ENCODE measurements around the gene KRT33A.

KRT33A gene

DNA sequence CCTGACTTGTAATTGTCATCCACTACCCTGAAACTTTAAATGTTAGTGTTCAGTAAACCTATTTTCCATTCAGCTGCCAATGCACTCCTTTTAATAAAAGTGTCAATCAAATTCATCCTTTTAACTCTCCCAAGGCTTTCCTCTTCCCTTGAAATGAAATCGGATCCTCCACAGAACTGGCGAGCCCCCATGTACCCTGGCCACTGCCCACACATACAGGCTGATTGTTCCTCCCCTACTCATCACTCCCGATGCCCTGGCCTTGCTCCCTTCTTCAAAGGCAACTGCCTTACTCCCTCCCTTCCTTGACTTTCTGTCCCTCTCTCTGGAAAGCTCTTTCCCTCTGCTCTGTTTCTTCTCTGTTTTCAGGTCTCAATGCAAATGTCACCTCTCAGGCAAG lies 7.6 kb downstream of the KRT33A start:
- ATAC-seq (ENCODE audit: insufficient read depth, low read depth) (no peak), DNase-seq (no peak)
- Histone ChIP-seq H3K9me3 (ENCODE audit: insufficient read depth, low read length, severe bottlenecking) (no peaks in the 10 kb centered on the region), H3K79me2 (ENCODE audit: insufficient read depth, low read length) (no peaks in the 10 kb centered on the region), H3K4me2 (ENCODE audit: insufficient read depth, low read length) (no peak overlapping the region), H4K20me1 (ENCODE audit: insufficient read depth, low read length) (no peaks in the 10 kb centered on the region), H3K4me3 (ENCODE audit: low read depth in 1 of 2, low read length in 2 of 2) (no peak overlapping the region), H3K27me3 (ENCODE audit: insufficient read depth, low read length, poor library complexity) (no peaks in the 10 kb centered on the region), H3K9ac (ENCODE audit: low read depth, low read length) (no peak overlapping the region), H2AFZ (ENCODE audit: low read depth, low read length) (no peak overlapping the region), H3K36me3 (ENCODE audit: insufficient read depth, low read length) (no peaks in the 10 kb centered on the region), H3K27ac (ENCODE audit: low read length) (no peak overlapping the region), H3K4me1 (ENCODE audit: insufficient read depth, low read length) (no peaks in the 10 kb centered on the region)
- TF ChIP-seq, protein P1, sequence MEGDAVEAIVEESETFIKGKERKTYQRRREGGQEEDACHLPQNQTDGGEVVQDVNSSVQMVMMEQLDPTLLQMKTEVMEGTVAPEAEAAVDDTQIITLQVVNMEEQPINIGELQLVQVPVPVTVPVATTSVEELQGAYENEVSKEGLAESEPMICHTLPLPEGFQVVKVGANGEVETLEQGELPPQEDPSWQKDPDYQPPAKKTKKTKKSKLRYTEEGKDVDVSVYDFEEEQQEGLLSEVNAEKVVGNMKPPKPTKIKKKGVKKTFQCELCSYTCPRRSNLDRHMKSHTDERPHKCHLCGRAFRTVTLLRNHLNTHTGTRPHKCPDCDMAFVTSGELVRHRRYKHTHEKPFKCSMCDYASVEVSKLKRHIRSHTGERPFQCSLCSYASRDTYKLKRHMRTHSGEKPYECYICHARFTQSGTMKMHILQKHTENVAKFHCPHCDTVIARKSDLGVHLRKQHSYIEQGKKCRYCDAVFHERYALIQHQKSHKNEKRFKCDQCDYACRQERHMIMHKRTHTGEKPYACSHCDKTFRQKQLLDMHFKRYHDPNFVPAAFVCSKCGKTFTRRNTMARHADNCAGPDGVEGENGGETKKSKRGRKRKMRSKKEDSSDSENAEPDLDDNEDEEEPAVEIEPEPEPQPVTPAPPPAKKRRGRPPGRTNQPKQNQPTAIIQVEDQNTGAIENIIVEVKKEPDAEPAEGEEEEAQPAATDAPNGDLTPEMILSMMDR (IDR thresholded peaks at IDR 0.05; ENCODE audit: borderline replicate concordance, extremely low read depth, low read length, poor library complexity, severe bottlenecking): no peak
- no peak for TF ChIP-seq EZH2 (IDR thresholded peaks at IDR 0.05; ENCODE audit: borderline replicate concordance, low read depth, low read length, severe bottlenecking)

DNA sequence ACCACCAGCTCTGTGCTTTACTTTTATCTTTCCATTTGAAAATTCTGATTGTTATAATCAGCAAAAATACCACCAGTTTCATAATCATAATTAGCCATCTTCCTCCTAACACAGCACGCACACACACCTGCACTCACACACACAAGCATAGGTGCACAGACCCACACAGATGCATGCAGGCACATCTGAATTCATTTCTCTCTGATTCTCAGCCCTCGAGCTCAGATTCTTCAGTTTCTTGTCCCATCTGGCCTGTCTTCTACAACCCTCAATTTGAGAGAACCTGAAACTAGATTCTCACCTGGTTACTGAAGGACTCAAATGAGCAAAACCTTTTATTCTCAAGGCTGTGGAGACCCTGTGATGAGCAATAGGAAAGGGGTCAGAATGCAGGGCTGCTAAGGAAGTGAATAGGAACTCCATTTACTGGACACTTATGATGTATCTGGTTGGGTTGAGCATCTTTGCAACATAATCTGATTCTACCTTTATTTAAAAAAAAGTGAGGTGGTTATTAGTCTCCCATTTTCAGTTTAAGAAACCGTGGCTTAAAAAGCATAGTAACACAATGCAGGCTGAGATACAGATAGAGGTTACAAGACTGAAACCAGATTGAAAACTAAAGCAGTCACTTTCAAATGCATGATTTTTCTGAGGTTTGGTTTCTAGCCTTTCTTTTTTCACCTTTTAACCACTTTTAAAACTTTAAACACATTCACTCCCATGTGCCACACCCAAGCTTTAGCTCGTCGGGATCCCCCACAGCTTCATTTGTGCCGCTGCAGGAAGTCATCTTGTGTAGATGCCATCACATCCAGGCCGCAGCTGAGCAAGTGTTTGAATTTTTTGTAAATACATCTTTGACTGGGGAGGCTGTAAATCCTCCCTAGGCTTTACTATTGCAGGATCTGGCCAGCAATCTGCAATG lies 9.4 kb downstream of the KRT33A start:
- Histone ChIP-seq H3K27ac (ENCODE audit: low read length) (no peak overlapping the region), H3K4me2 (ENCODE audit: insufficient read depth, low read length) (no peak overlapping the region), H4K20me1 (ENCODE audit: insufficient read depth, low read length) (no peaks in the 10 kb centered on the region), H3K9ac (ENCODE audit: low read depth, low read length) (no peak overlapping the region), H3K36me3 (ENCODE audit: insufficient read depth, low read length) (no peaks in the 10 kb centered on the region), H3K4me3 (ENCODE audit: low read depth in 1 of 2, low read length in 2 of 2) (no peak overlapping the region), H2AFZ (ENCODE audit: low read depth, low read length) (no peak overlapping the region), H3K79me2 (ENCODE audit: insufficient read depth, low read length) (no peaks in the 10 kb centered on the region), H3K9me3 (ENCODE audit: insufficient read depth, low read length, severe bottlenecking) (no peaks in the 10 kb centered on the region), H3K27me3 (ENCODE audit: insufficient read depth, low read length, poor library complexity) (peaks cover 3% of the 10 kb centered on the region), H3K4me1 (ENCODE audit: insufficient read depth, low read length) (no peaks in the 10 kb centered on the region)
- ATAC-seq (ENCODE audit: insufficient read depth, low read depth) (no peak), DNase-seq (no peak)
- no peak for TF ChIP-seq EZH2 (IDR thresholded peaks at IDR 0.05; ENCODE audit: borderline replicate concordance, low read depth, low read length, severe bottlenecking)
- TF ChIP-seq, protein P1 (IDR thresholded peaks at IDR 0.05; ENCODE audit: borderline replicate concordance, extremely low read depth, low read length, poor library complexity, severe bottlenecking): no peak

DNA sequence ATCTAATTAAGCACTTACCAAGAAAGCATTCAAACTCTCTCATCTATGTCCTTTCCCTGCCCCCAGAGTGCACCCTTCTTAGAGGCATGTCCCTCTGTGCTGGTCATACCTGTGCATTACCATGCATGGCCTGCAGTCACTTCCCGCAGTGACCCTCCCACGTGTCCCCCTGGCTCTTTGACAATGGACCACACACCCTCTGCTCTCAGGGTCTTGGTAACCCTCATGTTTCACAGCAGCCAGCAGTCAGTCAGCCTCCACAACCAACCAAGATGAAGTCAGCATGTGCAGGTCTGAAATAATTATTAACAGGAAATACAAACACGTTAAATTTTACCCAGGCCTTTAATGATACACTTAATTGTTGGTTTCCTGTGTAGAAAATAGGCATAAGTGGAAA lies 10.1 kb downstream of the KRT33A start:
- Histone ChIP-seq H2AFZ (ENCODE audit: low read depth, low read length) (no peak overlapping the region), H4K20me1 (ENCODE audit: insufficient read depth, low read length) (no peaks in the 10 kb centered on the region), H3K9me3 (ENCODE audit: insufficient read depth, low read length, severe bottlenecking) (no peaks in the 10 kb centered on the region), H3K4me1 (ENCODE audit: insufficient read depth, low read length) (no peaks in the 10 kb centered on the region), H3K4me2 (ENCODE audit: insufficient read depth, low read length) (no peak overlapping the region), H3K9ac (ENCODE audit: low read depth, low read length) (no peak overlapping the region), H3K36me3 (ENCODE audit: insufficient read depth, low read length) (no peaks in the 10 kb centered on the region), H3K79me2 (ENCODE audit: insufficient read depth, low read length) (no peaks in the 10 kb centered on the region), H3K4me3 (ENCODE audit: low read depth in 1 of 2, low read length in 2 of 2) (no peak overlapping the region), H3K27ac (ENCODE audit: low read length) (no peak overlapping the region), H3K27me3 (ENCODE audit: insufficient read depth, low read length, poor library complexity) (peaks cover 3% of the 10 kb centered on the region)
- TF ChIP-seq, protein P1 (IDR thresholded peaks at IDR 0.05; ENCODE audit: borderline replicate concordance, extremely low read depth, low read length, poor library complexity, severe bottlenecking): no peak
- TF ChIP-seq EZH2 (IDR thresholded peaks at IDR 0.05; ENCODE audit: borderline replicate concordance, low read depth, low read length, severe bottlenecking): no peak
- DNase-seq: no peak
- no peak for ATAC-seq (ENCODE audit: insufficient read depth, low read depth)

Measured in DND-41 (cell line).